Breast epithelium (tissue), 3 donors: ENCODE results near the gene TNFRSF11A.

Experiments used
- CTCF ChIP-seq, 3 donors: fragments of 450-650 bp; IDR thresholded peaks; one replicate each; pipeline ENCODE4 v1.5.1; 2016 to 2017; ENCODE audit warnings: antibody characterized with exemption in 3 of 3, mild to moderate bottlenecking in 3 of 3, moderate library complexity in 3 of 3
- POLR2A ChIP-seq: fragments of 450-650 bp; IDR thresholded peaks from one replicate; pipeline ENCODE4 v1.6.1; 2016; ENCODE audit warnings: antibody characterized with exemption, mild to moderate bottlenecking, moderate library complexity
- POLR2AphosphoS5 ChIP-seq, 3 donors: sonication (generic); formaldehyde crosslinking; IDR thresholded peaks; one replicate each; pipeline ENCODE4 v1.6.1; 2017; ENCODE audit warnings: antibody characterized with exemption in 3 of 3

- no peak for TF ChIP-seq POLR2AphosphoS5 (IDR thresholded peaks at IDR 0.05)
- no peak for TF ChIP-seq CTCF (IDR thresholded peaks at IDR 0.05)
- TF ChIP-seq POLR2A, result no peak
These were observed 40.3 kb downstream of the TNFRSF11A start for GRCh38 chr18:62365420-62365819.
